ENCODE data around the gene DMD.

Gene DMD

GRCh38 chrX:31099536-31100090 is 2111.7 kb downstream of the DMD start:
- CTCF ChIA-PET = no interaction called here
- no peaks in the 10 kb centered on the region for H3K36me3 Mint-ChIP-seq
- H3K27ac Mint-ChIP-seq = no peak overlapping the region
- no peak overlapping the region for H3K4me3 Mint-ChIP-seq
- H3K9me3 Mint-ChIP-seq = no peaks in the 10 kb centered on the region
- H3K27me3 Mint-ChIP-seq = no peaks in the 10 kb centered on the region
- no peak for DNase-seq
- H3K4me1 Mint-ChIP-seq = no peaks in the 10 kb centered on the region

DNA sequence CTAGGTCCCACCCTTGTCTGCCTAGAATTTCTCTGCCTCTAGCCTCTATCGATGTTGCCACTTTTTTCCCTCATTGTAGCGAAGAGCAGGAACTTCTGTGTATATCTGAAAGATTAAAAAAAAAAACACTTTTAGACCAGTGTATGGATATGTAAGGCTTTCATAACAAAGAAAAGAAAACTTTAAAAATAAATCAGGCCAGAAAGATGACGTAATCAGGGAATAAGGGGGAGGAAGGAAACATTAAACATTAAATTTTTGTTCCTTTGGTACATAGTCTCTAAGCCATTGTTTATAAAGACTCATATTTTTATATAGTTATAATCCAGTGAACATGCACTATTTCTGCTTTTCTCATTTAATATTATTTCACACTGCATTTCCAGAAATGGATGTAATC is 2113.3 kb downstream of the DMD start:
- Mint-ChIP-seq H3K27me3 (no peaks in the 10 kb centered on the region), H3K4me3 (no peak overlapping the region), H3K9me3 (no peaks in the 10 kb centered on the region), H3K36me3 (no peaks in the 10 kb centered on the region), H3K27ac (no peak overlapping the region), H3K4me1 (no peaks in the 10 kb centered on the region)
- DNase-seq = no peak
- CTCF ChIA-PET = no interaction called here

DNA sequence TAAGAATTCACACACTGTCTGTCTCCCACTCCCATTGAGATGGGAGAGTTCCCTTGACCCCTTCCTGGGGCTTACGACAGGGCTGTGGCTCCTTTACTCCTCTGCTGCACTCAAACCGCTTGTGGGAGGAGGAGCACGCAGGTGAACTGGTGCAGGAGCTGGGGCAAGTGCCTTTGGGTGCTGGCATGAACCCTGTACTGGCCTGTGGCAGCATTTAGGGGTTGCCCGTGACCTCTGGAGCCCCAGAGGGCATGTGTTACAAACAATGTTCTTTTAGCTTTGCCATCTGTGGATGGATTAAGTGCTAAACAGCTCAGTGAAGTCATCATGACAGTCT is 2117.7 kb downstream of the DMD start:
- no peaks in the 10 kb centered on the region for H3K27me3 Mint-ChIP-seq
- no peaks in the 10 kb centered on the region for H3K4me1 Mint-ChIP-seq
- no peak overlapping the region for H3K27ac Mint-ChIP-seq
- H3K36me3 Mint-ChIP-seq = no peaks in the 10 kb centered on the region
- no peak for DNase-seq
- CTCF ChIA-PET = no interaction called here
- no peak overlapping the region for H3K4me3 Mint-ChIP-seq
- no peaks in the 10 kb centered on the region for H3K9me3 Mint-ChIP-seq

- H3K27ac Mint-ChIP-seq = no peak overlapping the region
- H3K36me3 Mint-ChIP-seq = no peaks in the 10 kb centered on the region
- no peaks in the 10 kb centered on the region for H3K9me3 Mint-ChIP-seq
- CTCF ChIA-PET = no interaction called here
- no peaks in the 10 kb centered on the region for H3K4me1 Mint-ChIP-seq
- no peak for DNase-seq
- H3K4me3 Mint-ChIP-seq = no peak overlapping the region
- H3K27me3 Mint-ChIP-seq = no peaks in the 10 kb centered on the region
Observed at GRCh38 chrX:31092970-31093638, 2118.2 kb downstream of the DMD start.

GRCh38 chrX:31092476-31092875 is 2118.9 kb downstream of the DMD start:
- no peaks in the 10 kb centered on the region for H3K4me1 Mint-ChIP-seq
- H3K27ac Mint-ChIP-seq = no peak overlapping the region
- H3K4me3 Mint-ChIP-seq = no peak overlapping the region
- H3K27me3 Mint-ChIP-seq = no peaks in the 10 kb centered on the region
- no peak for DNase-seq
- no peaks in the 10 kb centered on the region for H3K9me3 Mint-ChIP-seq
- no peaks in the 10 kb centered on the region for H3K36me3 Mint-ChIP-seq
- CTCF ChIA-PET = no interaction called here

DNA sequence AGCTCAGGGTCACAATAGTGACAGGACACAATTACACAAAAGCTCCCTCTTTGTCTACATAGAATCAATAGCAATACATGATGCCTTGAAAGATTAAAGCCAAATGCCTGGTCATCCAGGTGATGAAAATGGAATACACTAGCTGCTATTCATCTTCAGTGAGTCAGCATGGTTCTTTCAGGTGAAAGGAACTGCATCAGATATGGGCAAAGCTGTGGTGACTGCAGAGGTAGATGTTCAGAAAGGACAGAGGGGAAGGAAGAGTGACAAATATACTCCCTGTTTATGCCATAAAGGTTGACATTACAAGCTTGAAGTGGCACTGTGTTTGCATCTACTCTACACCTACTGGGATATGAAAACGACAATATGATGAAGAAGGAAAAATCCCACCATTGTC is 2119.5 kb downstream of the DMD start:
- Mint-ChIP-seq H3K4me1 (no peaks in the 10 kb centered on the region), H3K27ac (no peak overlapping the region), H3K9me3 (no peaks in the 10 kb centered on the region), H3K4me3 (no peak overlapping the region), H3K36me3 (no peaks in the 10 kb centered on the region), H3K27me3 (no peaks in the 10 kb centered on the region)
- DNase-seq = no peak
- CTCF ChIA-PET = no interaction called here

- H3K9me3 Mint-ChIP-seq = peaks cover 6% of the 10 kb centered on the region
- H3K36me3 Mint-ChIP-seq = no peaks in the 10 kb centered on the region
- H3K4me1 Mint-ChIP-seq = no peaks in the 10 kb centered on the region
- no peaks in the 10 kb centered on the region for H3K27me3 Mint-ChIP-seq
- no peak for DNase-seq
- CTCF ChIA-PET = no interaction called here
- no peak overlapping the region for H3K27ac Mint-ChIP-seq
- no peak overlapping the region for H3K4me3 Mint-ChIP-seq
Observed at GRCh38 chrX:31074522-31074921, 2136.8 kb downstream of the DMD start.

DNA sequence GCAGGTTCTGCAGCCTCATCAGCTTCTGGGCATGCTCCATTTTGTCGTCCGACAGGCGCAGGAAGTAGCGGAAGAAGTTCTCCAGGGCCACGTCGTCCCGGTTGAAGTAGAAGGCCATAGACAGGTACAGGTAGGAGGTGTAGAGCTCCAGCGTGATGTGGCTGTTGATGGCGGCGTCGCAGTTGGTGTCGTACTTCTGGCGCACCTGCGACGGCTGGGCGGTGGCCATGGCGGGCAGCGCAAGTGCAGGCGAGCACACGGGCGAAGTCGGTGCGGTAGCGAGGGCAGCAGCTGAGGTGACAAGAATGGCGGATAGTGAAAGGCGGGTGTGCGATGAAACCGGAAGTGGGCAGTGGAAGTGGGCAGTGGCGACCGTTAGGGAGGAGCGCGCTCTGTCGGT is 2139.6 kb downstream of the DMD start, which contains the start of gene FTHL17:
FTHL17 (minus strand) TSS at position 317 of the 400 bp plus-strand sequence; CDS start at position 229, 88 bp downstream.
- H3K27me3 Mint-ChIP-seq = no peaks in the 10 kb centered on the region
- no peak within 1 kb of the TSS for H3K4me3 Mint-ChIP-seq
- H3K4me1 Mint-ChIP-seq = no peaks in the 10 kb centered on the region
- peaks cover 6% of the 10 kb centered on the region for H3K9me3 Mint-ChIP-seq
- CTCF ChIA-PET = no interaction called here
- H3K27ac Mint-ChIP-seq = no peak within 1 kb of the TSS
- H3K36me3 Mint-ChIP-seq = no peaks in the 10 kb centered on the region
- DNase-seq = no peak

GRCh38 chrX:31071262-31071661 is 2140.1 kb downstream of the DMD start:
- no peak for DNase-seq
- Mint-ChIP-seq H3K27ac (no peak overlapping the region), H3K4me1 (no peaks in the 10 kb centered on the region), H3K9me3 (peaks cover 8% of the 10 kb centered on the region), H3K4me3 (no peak overlapping the region), H3K27me3 (no peaks in the 10 kb centered on the region), H3K36me3 (no peaks in the 10 kb centered on the region)
- CTCF ChIA-PET = no interaction called here

DNA sequence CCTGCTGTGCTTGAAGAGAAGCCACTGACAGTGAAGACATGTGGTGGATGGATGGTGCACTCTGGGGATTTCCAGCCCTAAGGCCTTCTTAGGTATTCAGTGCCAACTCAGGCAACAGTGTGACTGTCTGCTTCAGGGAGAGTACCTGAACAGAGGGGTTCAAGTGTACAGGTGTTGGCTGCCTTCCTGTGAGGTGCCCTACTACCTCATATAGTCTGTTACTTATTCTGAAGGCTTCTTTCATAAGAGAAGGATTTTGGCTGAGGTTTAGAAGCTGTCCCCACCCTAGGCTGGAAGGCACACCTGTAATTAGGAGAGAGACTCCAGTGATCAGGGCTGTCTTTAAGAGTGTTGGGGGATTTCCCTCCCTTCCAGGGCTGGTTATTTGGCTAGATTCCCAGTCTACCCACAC is 2141.3 kb downstream of the DMD start:
- no peak for DNase-seq
- Mint-ChIP-seq H3K9me3 (peaks cover 11% of the 10 kb centered on the region), H3K27me3 (no peaks in the 10 kb centered on the region), H3K27ac (no peak overlapping the region), H3K36me3 (no peaks in the 10 kb centered on the region), H3K4me1 (no peaks in the 10 kb centered on the region), H3K4me3 (no peak overlapping the region)
- CTCF ChIA-PET = no interaction called here

All from activated naive CD4-positive, alpha-beta T cell treated with anti-CD3 and anti-CD28 coated beads, Interleukin-2, amount 10 ng/mL, durations not matched to agents 7 days and 5 days (primary cell).